Adrenal gland (tissue), 12 donors: ENCODE measurements around the gene ROR2. TPM values are rescaled to one million over a fixed set of nuclear protein-coding genes. Genes with fewer than 3 reads are reported as not detected.

Experiments
- DNase-seq, 7 donors: peaks; one replicate each; pipeline ENCODE4 v3.0.0-alpha.2; 2019 to 2020
- H3K27ac ChIP-seq, 5 donors: fragments of 200-600 bp; sonication (generic) in 4 of 5; 1 replicate in 3 of 5; 2 replicates in 2 of 5; pipeline versions ENCODE4 v1.5.1 to v1.8.0; 2016 to 2020; ENCODE audit warnings: mild to moderate bottlenecking in 1 of 5
- H3K27me3 ChIP-seq: fragments of 200-600 bp; 2 replicates; pipeline ENCODE4 v1.8.0; 2021
- H3K36me3 ChIP-seq, 2 donors: fragments of 200-600 bp; replicated peaks in 1 of 2; 1 replicate in 1 of 2; 2 replicates in 1 of 2; pipeline versions ENCODE4 v1.5.1 to v1.8.0; 2018 to 2022
- H3K4me1 ChIP-seq, 2 donors: fragments of 200-600 bp; replicated peaks in 1 of 2; 1 replicate in 1 of 2; 2 replicates in 1 of 2; pipeline versions ENCODE4 v1.5.1 to v1.8.0; 2018 to 2021
- H3K4me3 ChIP-seq, 4 donors: fragments of 200-600 bp; sonication (generic) in 3 of 4; one replicate each; pipeline ENCODE4 v1.5.1; 2016 to 2018
- H3K9me3 ChIP-seq, 3 donors: fragments of 200-600 bp; sonication (generic) in 1 of 3; replicated peaks in 1 of 3; 1 replicate in 2 of 3; 2 replicates in 1 of 3; pipeline versions ENCODE4 v1.5.1 to v1.8.0; 2016 to 2021
- CTCF ChIP-seq, 6 experiments: fragments of 450-650 bp in 4 of 6; fragments of 200-600 bp in 2 of 6; sonication (generic) in 1 of 6; IDR thresholded peaks; 1 replicate in 5 of 6; 2 replicates in 1 of 6; pipeline versions ENCODE4 v1.5.1 to v1.8.0; 2016 to 2021; ENCODE audit warnings: antibody characterized with exemption in 6 of 6, mild to moderate bottlenecking in 2 of 6, moderate library complexity in 1 of 6
- POLR2A ChIP-seq, 2 donors: fragments of 450-650 bp; IDR thresholded peaks; one replicate each; pipeline ENCODE4 v1.6.1; 2017; ENCODE audit warnings: antibody characterized with exemption in 2 of 2, mild to moderate bottlenecking in 2 of 2, moderate library complexity in 1 of 2
- WGBS, 4 donors: extraction: QIAGEN DNeasy Blood & Tissue Kit in 2 of 4; methylation state at CpG; one replicate each; pipeline versions ENCODE4 v1.1.5 to v1.1.7; 2013 to 2017; 5-methylcytosine and 5-hydroxymethylcytosine counted together
- intact Hi-C, 2 donors: fragments of 100-400 bp; cut with DNase I; formaldehyde crosslinking; loops; one replicate each; pipeline versions ENCODE4 v1.14.1 to v1.15.0; 2022 to 2023
- polyA plus RNA-seq, 3 donors: library from polyadenylated mRNA; stranded (reverse); fragments of 200-250 nt in 2 of 3; fragments of 350-450 nt in 1 of 3; fragmentation: Illumina TruSeq in 1 of 3; extraction: RNeasy Lipid Tissue Mini Kit (QIAGEN cat#74804) in 1 of 3; gene quantifications; one replicate each; pipeline ENCODE4 v1.2.3, GENCODE V29; 2013 to 2014
- total RNA-seq, 9 donors: library from RNA; depleted of rRNA in 4 of 9; stranded (reverse); fragments of >200 nt in 4 of 9; fragments of 120-200 nt in 1 of 9; fragmentation: NEBNext Ultra II Directional in 1 of 9; extraction: Animal tissue kit (Norgen Biotek cat#: 25700) in 1 of 9; gene quantifications; one replicate each; pipeline versions ENCODE4 v1.1.0 to v1.2.4, GENCODE V29; 2013 to 2023
- donor health status: healthy with polysubstance abuse.
- donor health status: Bipolar disorder and iron deficiency.
- donor health status: DM: yes; HTN: yes; CAD: no.
- donor health status: DM: no; HTN: no; CAD: no.
- donor health status: DM: no; HTN: no; CAD: no.
- donor health status: DM: yes; HTN: yes; CAD: no.

ROR2 gene
- total and polyA plus RNA-seq, 12 donors = 3.9 to 23.9 (median 11.4) TPM

DNA sequence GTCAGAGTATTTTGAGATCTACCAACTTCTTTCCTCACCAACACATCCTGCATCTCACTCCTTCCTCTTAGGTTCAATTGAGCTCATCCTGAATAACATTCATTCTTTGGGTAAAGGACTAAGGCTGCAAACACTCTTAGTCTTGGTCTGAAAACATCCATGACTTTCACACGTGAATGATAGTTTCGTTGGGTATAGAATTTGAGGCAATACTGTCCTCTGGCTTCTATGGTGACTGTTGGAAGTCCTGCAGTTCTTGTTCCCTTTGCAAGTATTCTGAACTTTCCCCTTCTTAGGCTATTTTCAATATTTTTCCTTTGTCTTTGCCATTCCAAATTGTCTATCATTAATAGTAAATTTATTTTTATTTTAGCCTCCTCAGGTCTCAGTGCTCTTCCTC lies 185.4 kb downstream of the ROR2 start:
- H3K27me3 ChIP-seq = no peaks in the 10 kb centered on the region
- 83 to 93% (median 86%) methylated on average over 2 of the region's 2 CpGs for WGBS, 4 donors
- H3K4me3 ChIP-seq = no peak overlapping the region
- H3K4me1 ChIP-seq = no peaks in the 10 kb centered on the region
- H3K36me3 ChIP-seq = no peaks in the 10 kb centered on the region
- no peaks in the 10 kb centered on the region for H3K9me3 ChIP-seq
- no peak overlapping the region for H3K27ac ChIP-seq
- no peak for DNase-seq
- intact Hi-C loops = no loop called here
- TF ChIP-seq CTCF (IDR thresholded peaks at IDR 0.05) = no peak
- TF ChIP-seq POLR2A (IDR thresholded peaks at IDR 0.05) = no peak

DNA sequence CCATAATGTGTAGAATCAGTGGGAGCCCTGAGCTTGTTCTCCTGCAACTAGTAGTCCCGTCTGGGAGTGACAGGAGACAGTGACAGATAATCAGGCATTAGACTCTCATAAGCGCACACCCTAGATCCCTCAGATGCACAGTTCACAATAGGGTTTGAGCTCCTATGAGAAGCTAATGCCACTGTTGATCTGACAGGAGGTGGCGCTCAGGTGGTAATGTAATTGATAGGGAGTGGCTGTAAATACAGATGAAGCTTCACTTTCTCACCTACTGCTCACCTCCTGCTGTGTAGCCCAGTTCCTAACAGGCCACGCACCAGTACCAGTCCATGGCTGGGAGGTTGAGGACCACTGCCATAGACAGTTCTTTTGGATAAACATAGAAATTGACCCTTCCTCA lies 188.7 kb downstream of the ROR2 start:
- TF ChIP-seq CTCF (IDR thresholded peaks at IDR 0.05) (no peak), POLR2A (IDR thresholded peaks at IDR 0.05) (no peak)
- WGBS, 4 donors = 92 to 94% (median 93%) methylated on average over 4 of the region's 4 CpGs
- H3K27me3 ChIP-seq = no peaks in the 10 kb centered on the region
- no peaks in the 10 kb centered on the region for H3K4me1 ChIP-seq
- H3K4me3 ChIP-seq = no peak overlapping the region
- no peak for DNase-seq
- no peak overlapping the region for H3K27ac ChIP-seq
- intact Hi-C loops = no loop called here
- H3K36me3 ChIP-seq = no peaks in the 10 kb centered on the region
- H3K9me3 ChIP-seq = no peaks in the 10 kb centered on the region

- Histone ChIP-seq H3K27ac (no peak overlapping the region), H3K9me3 (no peaks in the 10 kb centered on the region), H3K4me3 (no peak overlapping the region), H3K4me1 (no peaks in the 10 kb centered on the region), H3K36me3 (no peaks in the 10 kb centered on the region), H3K27me3 (no peaks in the 10 kb centered on the region)
- DNase-seq = no peak
- TF ChIP-seq CTCF (IDR thresholded peaks at IDR 0.05) (no peak), POLR2A (IDR thresholded peaks at IDR 0.05) (no peak)
- intact Hi-C loops = no loop called here
- WGBS, 4 donors = 79 to 100% (median 87%) methylated on average over 1 of the region's 1 CpG
Measured at GRCh38 chr9:91760906-91761305, 189.1 kb downstream of the ROR2 start.

DNA sequence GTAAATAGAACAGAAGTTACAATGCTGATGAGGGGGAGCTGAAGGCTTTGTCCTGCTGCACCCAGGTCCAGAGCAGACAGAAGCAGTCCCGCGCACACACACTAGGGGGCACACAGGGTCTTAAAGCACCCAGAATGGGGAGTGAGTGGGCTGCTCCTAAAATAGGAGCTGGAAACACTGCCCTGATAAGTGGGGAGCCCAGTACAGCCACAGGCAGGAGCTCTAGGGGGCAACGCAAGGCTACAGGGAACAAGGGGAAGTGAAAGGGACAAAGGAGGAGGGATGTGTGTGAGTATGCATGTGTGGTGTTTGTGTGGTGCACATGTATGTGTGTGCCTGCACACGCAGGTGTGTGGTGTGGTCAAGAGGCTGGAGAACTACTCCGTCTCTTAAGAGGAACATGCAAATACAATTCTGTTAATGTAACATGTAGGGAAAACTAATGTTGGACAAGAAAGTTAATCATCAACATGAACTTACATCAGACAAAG lies 191.5 kb downstream of the ROR2 start:
- Histone ChIP-seq H3K4me3 (no peak overlapping the region), H3K27ac (no peak overlapping the region)

More for the DNA sequence above, 191.5 kb downstream of the ROR2 start:
- TF ChIP-seq CTCF (IDR thresholded peaks at IDR 0.05) = peak in 5 of 6 experiments; percentile 25 to 49 (median 40)
- TF ChIP-seq POLR2A (IDR thresholded peaks at IDR 0.05) = no peak
- intact Hi-C loops = no loop called here
- 58 to 73% (median 66%) methylated on average over 5 of the region's 5 CpGs for WGBS, 4 donors
- no peaks in the 10 kb centered on the region for H3K4me1 ChIP-seq
- DNase-seq = peak in 5 of 7 donors; percentile 22 to 63 (median 36)
- no peaks in the 10 kb centered on the region for H3K36me3 ChIP-seq
- no peaks in the 10 kb centered on the region for H3K27me3 ChIP-seq
- no peaks in the 10 kb centered on the region for H3K9me3 ChIP-seq
